Hippocampal formation (tissue), 2 donors: ENCODE data around the gene PHC2.

Experiments
- DNase-seq, 2 donors: peaks; one replicate each; lab custom pipeline; 2025; lab: John Stamatoyannopoulos, UW

The PHC2 gene

GRCh38 chr1:33371334-33371733 lies 59.6 kb downstream of the PHC2 start:
- DNase-seq: no peak

- no peak for DNase-seq
Observed at GRCh38 chr1:33370827-33371226, 60.1 kb downstream of the PHC2 start.

DNA sequence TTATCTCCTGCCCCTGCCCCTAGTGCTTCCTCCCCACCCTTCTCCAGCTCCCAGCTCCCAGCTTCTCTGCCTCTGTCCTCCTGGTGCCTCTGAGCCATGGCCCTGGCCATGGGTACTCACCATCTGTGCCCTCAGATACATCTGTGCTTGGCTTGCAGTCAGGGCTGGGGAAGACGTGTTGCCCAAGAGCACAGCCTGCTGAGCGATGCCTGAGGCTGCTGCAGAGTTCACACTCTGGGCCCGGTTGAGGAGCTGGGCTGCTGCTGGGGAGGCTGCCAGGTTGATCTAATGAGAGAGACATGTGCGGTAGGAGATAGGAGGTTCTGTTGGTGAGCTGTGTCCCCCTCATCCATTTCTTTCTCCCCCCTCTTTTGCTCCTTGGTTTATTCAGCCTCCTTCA lies 60.6 kb downstream of the PHC2 start:
- no peak for DNase-seq

GRCh38 chr1:33369764-33370163 lies 61.1 kb downstream of the PHC2 start:
- no peak for DNase-seq

- DNase-seq: no peak
Observed at GRCh38 chr1:33369081-33369480, 61.8 kb downstream of the PHC2 start.

DNA sequence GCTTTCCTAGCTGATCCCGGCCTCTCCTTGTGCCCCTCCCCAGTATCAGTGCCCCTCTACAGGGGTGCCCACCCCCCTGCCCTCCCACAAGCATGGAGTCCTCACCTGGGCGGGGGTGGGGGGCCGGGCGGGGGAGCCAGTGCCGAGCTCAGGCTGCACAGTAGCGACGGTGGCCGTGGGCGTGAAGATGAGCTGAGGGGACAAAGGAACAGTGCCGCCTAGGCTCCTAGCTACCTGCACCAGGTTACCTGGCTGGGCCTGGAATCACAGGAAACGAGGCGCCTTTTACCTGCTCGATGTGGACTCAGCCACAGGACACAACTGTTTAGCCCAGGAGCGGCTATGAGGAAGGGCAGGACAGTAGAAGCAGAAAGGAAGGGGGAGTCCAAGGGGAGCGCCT lies 62.5 kb downstream of the PHC2 start:
- no peak for DNase-seq

DNA sequence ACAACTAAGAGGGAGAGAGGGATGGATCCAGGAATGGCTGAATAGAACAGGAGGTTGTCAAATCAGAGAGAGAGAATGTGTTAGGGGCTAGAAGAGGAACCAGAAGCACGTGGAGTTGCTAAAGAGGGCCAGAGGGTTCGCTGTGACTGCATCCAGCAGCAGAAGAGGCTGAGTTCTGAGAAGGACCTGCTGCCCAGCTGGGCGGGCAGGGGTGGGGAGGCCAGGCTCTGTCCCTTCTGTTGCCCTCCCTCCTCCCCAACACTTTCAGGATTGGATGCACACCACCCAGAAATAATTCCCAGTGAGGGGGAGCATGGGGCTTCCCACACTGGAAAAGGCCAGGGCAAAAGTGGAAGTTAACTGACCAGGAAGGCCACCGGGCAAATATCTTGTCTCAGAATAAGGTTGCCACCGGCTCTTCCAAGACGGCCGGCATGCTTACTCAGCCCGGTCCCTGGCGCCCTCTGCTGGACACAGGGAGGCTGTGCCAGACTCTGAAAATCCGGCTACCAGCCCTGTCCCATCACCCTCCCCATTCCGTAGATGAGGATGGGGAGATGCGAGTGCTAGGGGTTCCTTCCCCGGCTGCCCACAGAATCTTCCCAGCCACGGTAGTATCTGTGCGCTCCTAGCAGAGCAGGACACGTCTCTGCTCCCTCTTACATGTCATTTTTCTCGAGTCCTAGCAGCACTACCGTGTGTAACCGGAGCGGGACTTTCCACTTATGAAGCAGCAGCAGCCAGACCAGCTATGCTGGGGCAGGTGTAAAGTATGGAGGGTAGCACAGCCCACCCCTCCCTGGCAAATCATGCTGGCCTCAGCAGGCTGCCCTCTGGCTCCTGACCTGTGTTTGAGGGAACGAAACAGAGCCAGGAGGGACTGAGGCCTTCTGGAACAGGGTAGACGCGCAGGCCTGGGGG lies 63.1 kb downstream of the PHC2 start:
- DNase-seq: peak; percentile 81 to 88

DNA sequence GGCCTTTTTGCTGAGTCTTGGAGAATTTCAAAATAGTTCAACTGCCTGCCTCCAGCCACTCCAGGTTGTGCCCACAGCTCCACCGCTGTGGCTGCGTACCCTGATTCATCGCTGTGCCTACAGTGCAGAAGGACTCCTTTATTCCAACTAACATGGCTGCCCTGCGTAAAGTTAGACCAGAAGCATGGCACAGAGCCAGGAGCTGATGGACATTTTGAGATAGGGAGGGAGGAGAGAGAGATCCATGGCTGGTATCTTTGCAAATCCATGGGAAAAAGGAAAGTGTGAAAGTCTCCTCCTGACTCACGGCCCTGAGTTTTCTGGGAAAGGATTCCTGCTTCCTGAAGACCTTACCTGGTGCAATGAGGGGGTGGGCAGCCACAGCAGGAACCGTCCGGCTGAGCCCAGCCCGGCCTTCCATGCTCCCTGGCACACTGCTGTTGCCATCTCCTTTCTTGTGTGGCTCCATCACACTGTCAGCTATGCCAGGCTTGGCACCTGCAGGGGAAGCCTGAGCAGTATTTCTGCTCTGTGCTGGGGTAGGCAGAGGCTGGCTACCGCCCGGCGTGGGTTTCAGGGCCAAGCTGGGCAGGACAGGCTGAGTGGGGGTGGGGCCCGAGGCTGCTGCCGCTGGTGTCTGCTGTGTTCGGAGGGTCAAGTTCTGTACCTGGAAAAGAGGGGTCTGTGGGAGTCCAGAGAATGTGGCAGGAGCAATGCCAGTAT lies 64.0 kb downstream of the PHC2 start:
- no peak for DNase-seq

GRCh38 chr1:33365560-33365997 lies 65.3 kb downstream of the PHC2 start:
- no peak for DNase-seq

GRCh38 chr1:33364565-33364918 lies 66.4 kb downstream of the PHC2 start:
- DNase-seq: no peak

DNA sequence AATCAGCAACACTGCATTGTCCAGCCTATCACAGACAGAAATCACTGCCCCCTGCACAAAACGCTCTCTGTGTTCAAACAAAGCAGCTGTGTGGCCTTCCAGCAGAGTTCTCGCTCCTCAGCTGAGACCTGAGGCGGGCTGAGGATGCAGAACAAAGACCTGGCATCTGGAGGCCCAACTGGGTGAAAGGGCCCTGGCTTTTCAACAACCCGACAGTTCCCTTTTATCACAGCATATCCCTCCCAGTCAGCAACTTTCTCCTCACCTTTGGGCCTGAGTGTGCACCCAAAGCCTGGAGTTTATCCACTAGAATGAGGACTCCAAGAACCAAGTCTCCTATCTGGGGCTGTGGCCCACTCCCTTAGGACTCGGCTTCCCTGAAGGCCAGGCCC lies 67.4 kb downstream of the PHC2 start:
- peak; percentile 69 to 73 for DNase-seq

DNA sequence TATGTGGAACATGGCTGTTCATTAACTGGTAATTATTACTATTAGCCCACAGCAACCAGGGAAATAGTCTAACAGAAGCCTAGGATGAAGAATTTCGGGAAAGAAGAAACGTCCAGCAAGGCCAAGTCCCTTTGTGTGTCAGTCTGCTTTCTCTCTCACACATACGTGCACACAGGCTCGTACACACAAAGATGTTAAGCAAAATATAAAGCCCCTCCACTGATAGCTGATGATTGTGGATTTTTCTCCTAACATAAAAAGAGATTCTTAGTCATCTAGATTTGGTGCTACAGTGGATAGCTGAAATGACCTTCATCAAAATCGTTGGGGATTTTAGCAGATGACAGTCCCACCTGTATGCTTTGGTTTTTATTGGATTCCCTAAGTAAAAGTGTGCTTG lies 67.9 kb downstream of the PHC2 start:
- DNase-seq: no peak

DNA sequence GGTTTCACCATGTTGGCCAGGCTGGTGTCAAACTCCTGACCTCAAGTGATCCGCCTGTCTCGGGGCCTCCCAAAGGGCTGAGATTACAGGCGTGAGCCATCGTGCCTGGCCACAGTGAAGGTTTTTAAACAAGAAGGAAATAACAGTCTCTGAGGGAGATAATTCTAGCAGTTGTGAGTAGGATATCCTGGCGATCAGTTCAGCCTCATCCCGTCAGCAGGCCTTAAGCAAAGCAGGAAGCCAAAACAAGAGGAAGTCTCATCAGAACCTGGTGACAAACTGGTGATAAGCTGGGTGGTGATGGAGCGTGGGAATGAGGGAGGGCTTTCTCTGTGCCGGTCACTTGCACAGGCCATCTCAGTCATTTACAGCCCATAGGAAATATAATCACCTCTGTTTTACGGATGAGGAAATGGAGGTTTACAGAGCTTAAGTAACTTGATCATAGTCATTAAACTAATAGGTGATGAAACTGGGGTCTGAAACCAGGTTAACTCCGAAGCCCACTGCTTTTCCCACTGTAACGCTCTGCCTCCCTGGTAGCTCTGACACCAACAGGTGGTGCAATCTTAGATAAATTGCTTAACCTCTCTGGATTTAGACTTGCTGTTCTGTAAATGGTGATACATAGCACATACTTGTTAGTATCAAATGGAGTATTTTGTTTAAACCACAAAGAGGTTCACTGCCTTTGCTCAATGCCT lies 69.2 kb downstream of the PHC2 start:
- no peak for DNase-seq

DNA sequence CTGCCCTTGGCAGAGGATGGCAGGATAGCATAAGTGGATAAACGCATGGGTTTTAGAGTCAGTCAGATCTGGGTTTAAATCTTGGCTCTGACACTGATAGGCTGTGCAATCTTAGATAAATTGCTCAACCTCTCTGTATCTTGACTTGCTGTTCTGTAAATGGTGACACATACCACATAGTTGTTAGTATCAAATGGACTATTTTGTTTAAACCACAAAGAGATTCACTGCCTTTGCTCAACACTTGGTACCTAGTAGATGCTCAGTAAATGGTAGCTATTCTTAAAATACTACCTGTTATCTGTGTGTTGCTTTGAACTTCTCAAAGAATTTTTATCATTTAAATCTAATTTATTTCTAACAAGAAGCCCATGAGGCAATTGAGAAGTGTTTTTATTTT lies 70.5 kb downstream of the PHC2 start:
- no peak for DNase-seq

DNA sequence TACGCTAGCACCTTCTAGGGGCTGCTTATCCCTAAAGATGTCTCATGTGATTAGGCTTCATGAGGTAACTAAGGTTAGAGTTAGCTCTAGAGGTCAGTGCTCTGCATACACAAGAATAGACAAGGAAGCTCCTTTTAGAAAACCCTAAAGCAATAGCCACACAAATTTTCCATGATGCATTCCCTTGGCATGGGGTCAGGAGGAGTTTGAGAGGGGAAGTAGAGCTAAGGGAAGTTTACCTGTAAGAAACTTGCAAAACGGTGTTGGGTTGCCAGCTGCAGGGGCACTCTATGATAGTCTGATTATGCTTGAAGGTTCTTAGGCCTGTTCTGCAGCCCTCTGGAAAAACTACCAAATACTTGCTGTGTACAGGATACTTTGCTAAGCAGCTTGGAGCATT lies 71.0 kb downstream of the PHC2 start:
- DNase-seq: no peak

DNA sequence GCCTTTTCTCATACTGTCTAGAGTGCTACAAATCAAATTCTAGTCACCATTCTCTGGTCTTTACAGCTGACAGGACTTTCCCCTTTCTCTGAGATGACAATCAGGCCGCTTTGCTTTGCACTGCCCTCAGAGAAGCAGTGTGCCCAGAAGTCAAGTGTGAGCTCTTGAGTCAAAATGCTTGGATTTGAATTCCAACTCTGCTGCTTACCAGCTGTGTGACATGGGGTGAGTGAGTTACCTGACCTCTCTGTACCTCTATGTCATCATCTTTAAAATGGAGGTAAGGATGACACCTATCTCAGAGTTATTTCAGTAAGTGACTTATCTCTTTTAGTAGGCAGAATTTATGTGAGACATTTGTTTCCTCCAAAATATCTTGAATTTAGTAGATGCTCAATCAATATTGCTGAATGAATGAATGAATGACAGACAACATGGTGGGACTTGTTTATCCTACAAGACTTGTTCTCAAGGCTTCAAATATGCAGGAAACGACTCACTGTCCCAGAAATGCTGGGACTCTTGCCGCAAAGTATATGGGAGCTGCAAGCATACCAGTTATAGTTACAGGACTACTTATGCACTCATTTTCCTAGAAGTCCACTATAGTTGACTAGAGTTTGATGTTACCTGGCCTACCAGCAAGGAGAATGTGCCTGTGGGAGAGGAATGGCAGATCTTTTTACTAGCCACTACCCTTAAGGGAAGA lies 71.9 kb downstream of the PHC2 start:
- DNase-seq: no peak

DNA sequence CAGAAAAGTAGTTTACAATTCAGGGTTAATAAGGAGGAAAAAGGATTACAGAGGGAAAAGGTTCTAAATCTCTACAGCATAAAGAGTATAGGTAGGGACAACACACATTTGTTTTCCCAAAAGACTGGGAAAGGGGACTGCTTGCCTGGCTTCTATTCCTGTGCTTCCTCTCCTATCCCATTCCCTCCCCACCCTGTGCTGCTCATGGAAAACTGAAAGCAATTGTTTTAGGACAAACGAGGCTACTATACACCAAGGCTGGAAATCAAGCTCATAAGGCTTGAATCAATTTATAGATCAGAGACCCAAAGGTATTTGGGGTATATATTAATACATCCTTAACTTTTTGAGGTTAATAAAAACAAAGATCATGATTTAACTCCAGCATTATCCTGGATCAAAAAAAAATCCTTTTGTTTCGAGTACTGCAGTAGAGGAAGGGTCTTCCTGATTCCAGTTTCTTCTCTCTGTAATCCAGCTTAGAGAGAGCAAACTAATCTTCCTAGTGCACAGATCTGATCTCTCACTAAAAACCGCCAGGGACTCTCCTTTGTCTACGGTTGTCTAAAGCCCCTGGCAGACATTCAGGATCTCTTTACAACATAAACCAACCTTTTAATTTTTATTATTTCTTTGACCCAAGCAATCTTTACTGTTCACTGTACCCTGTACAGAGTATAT lies 72.6 kb downstream of the PHC2 start:
- DNase-seq: peak in 1 of 2 donors; percentile 61

- DNase-seq: no peak
Observed at GRCh38 chr1:33357099-33357498, 73.8 kb downstream of the PHC2 start.

DNA sequence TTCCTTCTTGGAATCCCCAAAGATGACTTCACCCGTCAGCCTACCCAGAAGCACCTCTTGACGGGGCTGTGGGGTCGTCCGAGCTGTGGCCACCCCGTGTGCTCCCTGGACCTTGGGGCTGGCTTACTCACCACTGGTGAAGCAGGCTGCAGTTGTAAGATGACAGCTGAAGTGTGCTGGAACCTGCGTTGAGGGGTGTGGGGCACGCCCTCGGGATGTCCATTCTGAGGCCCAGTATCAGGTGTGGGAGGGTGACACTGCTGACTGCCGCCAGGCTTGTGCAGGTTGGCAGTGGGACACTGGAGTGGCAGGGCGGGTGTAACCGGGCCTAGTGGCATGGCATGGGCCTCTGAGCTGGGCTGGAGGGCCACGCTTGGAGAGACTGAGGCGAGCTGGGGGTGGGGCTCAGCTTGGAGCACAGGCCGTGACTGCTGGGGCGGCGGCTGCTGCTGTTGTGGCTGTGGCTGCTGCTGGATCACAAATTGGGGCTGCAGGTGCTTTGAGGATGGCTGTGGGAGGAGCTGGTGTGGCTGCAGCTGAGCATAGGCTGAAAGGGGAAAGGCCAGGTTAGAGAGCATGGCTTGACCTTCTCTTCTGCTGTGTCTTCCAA lies 76.1 kb downstream of the PHC2 start:
- DNase-seq: no peak

DNA sequence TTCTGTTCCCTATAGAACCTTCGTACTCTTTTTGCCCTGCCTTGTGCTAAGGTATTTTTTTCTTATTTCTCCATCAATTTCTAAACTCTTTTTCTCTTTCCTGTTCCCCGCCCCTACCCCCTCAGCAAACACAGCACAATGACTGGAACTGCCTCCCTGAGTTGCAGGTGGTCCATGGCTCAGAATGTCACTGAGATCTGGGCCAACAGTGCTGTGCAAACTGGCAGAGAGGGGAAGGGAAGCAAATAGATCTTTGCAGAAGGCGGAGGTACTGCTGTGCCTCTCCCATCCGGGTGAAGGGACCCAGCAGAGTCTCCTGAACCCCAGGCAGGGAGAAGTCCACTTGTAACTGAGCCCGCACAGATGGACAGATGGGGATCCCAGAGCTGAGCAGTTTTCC lies 77.4 kb downstream of the PHC2 start:
- DNase-seq: no peak

- no peak for DNase-seq
Observed at GRCh38 chr1:33351281-33351660, 79.6 kb downstream of the PHC2 start.
